K562 (cell line): ENCODE measurements around the gene SNRNP200. TPM values are rescaled to one million over a fixed set of nuclear protein-coding genes. Genes with fewer than 3 reads are reported as not detected.

Experiments
- CAMTA2 ChIP-seq: fragments of 250-450 bp; sonication (Bioruptor Pico); conservative IDR thresholded peaks from 2 replicates; pipeline ENCODE4 v1.5.1; 2022
- CHD4 ChIP-seq: fragments of 200-600 bp; sonication (generic); IDR thresholded peaks from 3 replicates; pipeline ENCODE4 v1.6.1; 2012; ENCODE audit warnings: low read depth, mild to moderate bottlenecking, mixed read lengths, low read length, inconsistent platforms; ENCODE audit not compliant: insufficient read depth, insufficient replicate concordance, poor library complexity, severe bottlenecking
- E2F6 ChIP-seq, 2 experiments: IDR thresholded peaks; 2 replicates each; pipeline ENCODE4 v1.6.1; 2011; ENCODE audit warnings: borderline replicate concordance in 1 of 2, control low read depth in 1 of 2, low read depth in 1 of 2, low read length in 1 of 2, mild to moderate bottlenecking in 1 of 2, mixed read lengths in 1 of 2, moderate library complexity in 1 of 2; ENCODE audit not compliant: insufficient read depth in 1 of 2, insufficient read length in 1 of 2, poor library complexity in 1 of 2, severe bottlenecking in 1 of 2; ENCODE audit errors: extremely low read depth in 1 of 2
- EP300 ChIP-seq: IDR thresholded peaks from 2 replicates; pipeline ENCODE4 v1.6.1; 2012; ENCODE audit warnings: low read length, improper control_type of control experiment
- FOXJ3 ChIP-seq: sonication (generic); formaldehyde crosslinking; IDR thresholded peaks from 2 replicates; pipeline ENCODE4 v1.4.0; 2020; ENCODE audit warnings: mild to moderate bottlenecking, missing genetic modification reagents
- FOXP1 ChIP-seq: sonication (generic); formaldehyde crosslinking; IDR thresholded peaks from 2 replicates; pipeline ENCODE4 v1.8.0; 2022; ENCODE audit warnings: mild to moderate bottlenecking, missing genetic modification reagents
- HES1 ChIP-seq: fragments of 450-650 bp; IDR thresholded peaks from 2 replicates; pipeline ENCODE4 v1.6.1; 2016; ENCODE audit warnings: low read depth, mild to moderate bottlenecking, moderate library complexity
- MAX ChIP-seq: sonication (generic); formaldehyde crosslinking; IDR thresholded peaks from 2 replicates; pipeline ENCODE4 v1.9.0; 2022; ENCODE audit warnings: mild to moderate bottlenecking, missing genetic modification reagents
- POLR2AphosphoS5 ChIP-seq: IDR thresholded peaks from 2 replicates; pipeline ENCODE4 v1.6.1; 2011; ENCODE audit warnings: mild to moderate bottlenecking, low read depth, low read length, moderate library complexity; ENCODE audit not compliant: control insufficient read depth, insufficient read depth
- POLR2H ChIP-seq: IDR thresholded peaks from 2 replicates; pipeline ENCODE4 v1.6.1; 2016; ENCODE audit warnings: missing genetic modification characterization, low read depth, mild to moderate bottlenecking, control low read depth, missing compliant biosample characterization, moderate library complexity
- SETDB1 ChIP-seq: IDR thresholded peaks from one replicate; pipeline ENCODE4 v1.6.1; 2012; ENCODE audit warnings: low read length, control low read depth, inconsistent platforms
- SIN3B ChIP-seq: fragments of 450-650 bp; IDR thresholded peaks from 2 replicates; pipeline ENCODE4 v1.6.1; 2017; ENCODE audit warnings: low read depth, mild to moderate bottlenecking, moderate library complexity
- SOX6 ChIP-seq: fragments of 450-650 bp; IDR thresholded peaks from 2 replicates; pipeline ENCODE4 v1.6.1; 2014; ENCODE audit warnings: mild to moderate bottlenecking
- SRSF3 ChIP-seq: fragments of 200-400 bp; formaldehyde crosslinking; IDR thresholded peaks from 2 replicates; pipeline ENCODE4 v1.6.1; 2016; ENCODE audit warnings: mild to moderate bottlenecking, low read length, moderate library complexity; ENCODE audit not compliant: insufficient read depth
- SRSF7 ChIP-seq: fragments of 200-400 bp; formaldehyde crosslinking; optimal IDR thresholded peaks from 2 replicates; pipeline ENCODE3; 2017; ENCODE audit warnings: mild to moderate bottlenecking, low read depth, low read length
- TAF7 ChIP-seq: fragments of 450-650 bp; IDR thresholded peaks from 2 replicates; pipeline ENCODE4 v1.6.1; 2016; ENCODE audit warnings: missing genetic modification characterization, missing compliant biosample characterization
- TAL1 ChIP-seq: fragments of 450-650 bp; IDR thresholded peaks from 2 replicates; pipeline ENCODE4 v1.6.1; 2016; ENCODE audit warnings: mild to moderate bottlenecking
- TFAM ChIP-seq: fragments of 250-450 bp; sonication (Bioruptor Pico); conservative IDR thresholded peaks from 2 replicates; pipeline ENCODE4 v1.5.0; 2021; ENCODE audit warnings: mild to moderate bottlenecking, moderate library complexity
- ZBTB9 ChIP-seq: fragments of 450-650 bp; formaldehyde crosslinking; IDR thresholded peaks from 2 replicates; pipeline ENCODE4 v1.4.0; 2020; ENCODE audit warnings: mild to moderate bottlenecking, moderate library complexity
- ZFP36 ChIP-seq: fragments of 150-350 bp; IDR thresholded peaks from 2 replicates; pipeline ENCODE4 v1.6.1; 2018; ENCODE audit warnings: low read length, low read depth; ENCODE audit not compliant: partially characterized antibody
- ZNF398 ChIP-seq: fragments of 250-450 bp; sonication (Bioruptor Pico); IDR thresholded peaks from 2 replicates; pipeline ENCODE4 v1.8.0; 2021; ENCODE audit warnings: moderate library complexity, mild to moderate bottlenecking, inconsistent platforms
- ZNF740 ChIP-seq, 3 experiments: fragments of 200-800 bp in 1 of 3; sonication (Bioruptor generic) in 1 of 3; sonication (generic) in 1 of 3; formaldehyde crosslinking in 1 of 3; IDR thresholded peaks; 2 replicates each; pipeline versions ENCODE4 v1.6.1 to v1.8.0; 2016 to 2022; ENCODE audit warnings: mild to moderate bottlenecking in 2 of 3, missing compliant biosample characterization in 2 of 3, missing genetic modification characterization in 2 of 3, missing genetic modification reagents in 1 of 3
- polyA plus RNA-seq, 8 experiments: library from polyadenylated mRNA; depleted of rRNA in 4 of 8; stranded (reverse) in 5 of 8; unstranded in 3 of 8; fragments of >200 nt; fragmentation: Nextera tagmentation in 2 of 8; fragmentation: Illumina TruSeq in 1 of 8; extraction: Ambion mirVana in 2 of 8; extraction: Trizol in 1 of 8; gene quantifications; 2 replicates each; pipeline versions ENCODE4 v1.2.1 to v1.2.3, GENCODE V29; 2011 to 2014; ENCODE audit warnings: inconsistent platforms in 1 of 8, missing spikeins in 1 of 8
- total RNA-seq, 7 experiments: library from RNA; depleted of rRNA in 6 of 7; stranded (reverse); fragments of >200 nt in 6 of 7; fragmentation: Illumina TruSeq in 2 of 7; extraction: Trizol in 2 of 7; gene quantifications; 2 replicates each; pipeline versions ENCODE4 v1.2.1 to v1.2.3, GENCODE V29; 2011 to 2021; ENCODE audit warnings: low replicate concordance in 1 of 7

SNRNP200 gene
- total and polyA plus RNA-seq, 9 of the 15 experiments (the other 6 are each of a cell fraction or from before 2014, with no cell fraction given), result 76.1 to 231 (median 155) TPM

- TF ChIP-seq E2F6 (IDR thresholded peaks at IDR 0.05; ENCODE audit: borderline replicate concordance in 1 of 2, extremely low read depth in 1 of 2, insufficient read depth in 1 of 2, insufficient read length in 1 of 2, low read depth in 1 of 2, low read length in 1 of 2, poor library complexity in 1 of 2, severe bottlenecking in 1 of 2) (no peak), TAL1 (no peak), CHD4 (no peak), FOXP1 (CRISPR knock-in tag) (no peak), FOXJ3 (no peak), ZNF398 (CRISPR knock-in tag) (no peak), SRSF7 (no peak), EP300 (peak; percentile 73; the same call in 1 of the 2 replicates), TFAM (CRISPR knock-in tag) (no peak), ZFP36 (no peak), MAX (CRISPR knock-in tag) (no peak), POLR2H (peak; percentile 75), TAF7 (tag) (peak; percentile 62; the same call in 1 of the 2 replicates), HES1 (no peak), SETDB1 (no peak), ZNF740 (CRISPR knock-in tag; IDR thresholded peaks at IDR 0.05) (no peak), ZNF740 (tag; IDR thresholded peaks at IDR 0.05) (no peak), POLR2AphosphoS5 (no peak), SRSF3 (no peak), SOX6 (peak; percentile 64; the same call in 1 of the 2 replicates), ZBTB9 (peak; percentile 85; the same call in 1 of the 2 replicates), CAMTA2 (CRISPR knock-in tag) (no peak), SIN3B (no peak)
Measured at GRCh38 chr2:96225016-96225533, 80.3 kb downstream of the SNRNP200 start (continued).
